Fibroblast of villous mesenchyme (primary cell): ENCODE data around the gene AKAP1. TPM values are rescaled to one million over a fixed set of nuclear protein-coding genes. Genes with fewer than 3 reads are reported as not detected.
A peak's percentile ranks its signal among the peaks of the same experiment; 100 is the strongest.

ENCODE experiments used
- DNase-seq: peaks from one replicate; pipeline ENCODE4 v3.0.0-alpha.2; 2010; ENCODE audit warnings: low read depth
- H3K4me3 ChIP-seq: 2 replicates; pipeline ENCODE4 v1.5.1; 2011; ENCODE audit warnings: low read depth, mild to moderate bottlenecking, low read length
- CTCF ChIP-seq: IDR thresholded peaks from 2 replicates; pipeline ENCODE4 v1.5.1; 2012; ENCODE audit warnings: low read depth, mild to moderate bottlenecking, low read length; ENCODE audit not compliant: insufficient read depth
- total RNA-seq: library from RNA; depleted of rRNA; stranded (reverse); fragments of >200 nt; gene quantifications from 2 replicates; pipeline ENCODE4 v1.2.3, GENCODE V29; 2012

Gene AKAP1
- total RNA-seq, 1 donor: 18.1 TPM

GRCh38 chr17:57121308-57122042 is 36.4 kb downstream of the AKAP1 start:
- peak; percentile 51 for DNase-seq
- TF ChIP-seq CTCF: peak; percentile 72
- no peak overlapping the region for H3K4me3 ChIP-seq

GRCh38 chr17:57124053-57124452 is 39.0 kb downstream of the AKAP1 start:
- H3K4me3 ChIP-seq: no peak overlapping the region
- no peak for TF ChIP-seq CTCF
- no peak for DNase-seq

GRCh38 chr17:57125406-57125805 is 40.4 kb downstream of the AKAP1 start:
- DNase-seq: no peak
- H3K4me3 ChIP-seq: no peak overlapping the region
- TF ChIP-seq CTCF: no peak

GRCh38 chr17:57125866-57126265 is 40.8 kb downstream of the AKAP1 start:
- H3K4me3 ChIP-seq: no peak overlapping the region
- no peak for DNase-seq
- TF ChIP-seq CTCF: no peak

- TF ChIP-seq CTCF: peak; percentile 74
- DNase-seq: peak; percentile 79
- H3K4me3 ChIP-seq: peak overlapping the region; percentile 41
These were observed 45.8 kb downstream of the AKAP1 start for GRCh38 chr17:57130708-57131461.

- no peak for TF ChIP-seq CTCF
- no peak for DNase-seq
These were observed 47.6 kb downstream of the AKAP1 start for GRCh38 chr17:57132663-57133062.

GRCh38 chr17:57133486-57133885 is 48.4 kb downstream of the AKAP1 start:
- TF ChIP-seq CTCF: no peak
- no peak for DNase-seq

More at GRCh38 chr17:57132663-57133062, 47.6 kb downstream of the AKAP1 start:
- no peak overlapping the region for H3K4me3 ChIP-seq

More at GRCh38 chr17:57133486-57133885, 48.4 kb downstream of the AKAP1 start:
- no peak overlapping the region for H3K4me3 ChIP-seq
